NT2/D1 (cell line): ENCODE data around the gene CCSER1.

ENCODE experiments used
- SUZ12 ChIP-seq: IDR thresholded peaks from 2 replicates; pipeline ENCODE4 v1.6.1; 2011; ENCODE audit not compliant: insufficient read length, insufficient read depth; ENCODE audit errors: extremely low read depth
- YY1 ChIP-seq: IDR thresholded peaks from 2 replicates; pipeline ENCODE4 v1.6.1; 2011; ENCODE audit not compliant: insufficient read length, insufficient read depth
- ZNF274 ChIP-seq: IDR thresholded peaks from 2 replicates; pipeline ENCODE4 v1.6.1; 2011; ENCODE audit warnings: mild to moderate bottlenecking, low read depth, low read length

DNA sequence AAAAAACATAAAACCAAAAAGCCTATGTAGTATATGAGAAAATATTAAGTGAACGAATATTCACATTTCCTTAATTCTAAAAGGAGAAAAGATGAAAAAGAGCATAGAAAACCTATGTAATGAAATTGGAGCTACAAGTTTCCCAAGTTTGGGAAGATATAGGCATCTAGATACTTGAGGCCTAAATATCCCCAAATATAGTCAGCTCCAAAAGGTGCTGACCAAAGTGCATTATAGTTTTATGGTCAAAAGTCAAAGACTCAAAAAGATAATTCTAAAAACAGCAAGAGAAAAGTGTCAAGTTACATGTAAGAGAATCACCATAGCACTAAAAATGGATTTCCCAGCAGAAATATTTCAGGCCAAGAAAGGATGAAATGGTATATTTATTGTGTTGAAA is 1502.9 kb downstream of the CCSER1 start:
- no peak for TF ChIP-seq YY1
- no peak for TF ChIP-seq SUZ12
- TF ChIP-seq ZNF274 = no peak
